Tibial nerve (tissue), 3 donors: Measurements from ENCODE around the gene ARHGAP15.

Experiments used
- CTCF ChIP-seq, 5 experiments: fragments of 200-600 bp in 3 of 5; fragments of 450-650 bp in 2 of 5; sonication (generic) in 3 of 5; IDR thresholded peaks; one replicate each; pipeline ENCODE4 v1.5.1; 2016 to 2019; ENCODE audit warnings: antibody characterized with exemption in 5 of 5, mild to moderate bottlenecking in 3 of 5, moderate library complexity in 2 of 5
- POLR2A ChIP-seq, 2 donors: fragments of 450-650 bp; IDR thresholded peaks; one replicate each; pipeline ENCODE4 v1.6.1; 2017; ENCODE audit warnings: antibody characterized with exemption in 2 of 2, mild to moderate bottlenecking in 2 of 2, moderate library complexity in 2 of 2

- TF ChIP-seq POLR2A (IDR thresholded peaks at IDR 0.05) (no peak), CTCF (IDR thresholded peaks at IDR 0.05) (no peak)
Observed at GRCh38 chr2:143674051-143674450, 544.8 kb downstream of the ARHGAP15 start.
